Activated T-helper 1 cell treated with anti-CD3 and anti-CD28 coated beads, Interleukin-12 subunit alpha, Interleukin-12 subunit beta, Interleukin-2, Interleukin-4 antibody, amounts not matched to agents 30 ng/mL and 10 ng/mL and 1 ng/mL, durations not matched to agents 14 hours and 24 hours and 36 hours (primary cell): ENCODE data around the gene SSRP1. TPM values are rescaled to one million over a fixed set of nuclear protein-coding genes. Genes with fewer than 3 reads are reported as not detected.

Source experiments
- DNase-seq: peaks from one replicate; pipeline ENCODE4 v3.0.0; 2021; ENCODE audit warnings: low spot score
- H3K27ac Mint-ChIP-seq: one replicate; pipeline ENCODE4 v1.8.0; 2021; ENCODE audit warnings: mild to moderate bottlenecking, mixed read lengths
- H3K27me3 Mint-ChIP-seq: one replicate; pipeline ENCODE4 v1.8.0; 2022; ENCODE audit warnings: mild to moderate bottlenecking, moderate library complexity, mixed read lengths; ENCODE audit not compliant: insufficient read depth
- H3K36me3 Mint-ChIP-seq: one replicate; pipeline ENCODE4 v1.8.0; 2021; ENCODE audit warnings: low read depth, mixed read lengths
- H3K4me1 Mint-ChIP-seq: one replicate; pipeline ENCODE4 v1.8.0; 2021; ENCODE audit warnings: low read depth, mixed read lengths
- H3K4me3 Mint-ChIP-seq: one replicate; pipeline ENCODE4 v1.8.0; 2021; ENCODE audit warnings: mild to moderate bottlenecking, moderate library complexity, mixed read lengths
- H3K9me3 Mint-ChIP-seq: one replicate; pipeline ENCODE4 v1.8.0; 2021; ENCODE audit warnings: mixed read lengths
- intact Hi-C: fragments of 100-400 bp; cut with micrococcal nuclease; formaldehyde crosslinking; loops from one replicate; pipeline ENCODE4 v1.15.1; 2024
- total RNA-seq: library from RNA; stranded (reverse); gene quantifications from 2 replicates; pipeline ENCODE4 v1.2.3, GENCODE V29; 2022

The SSRP1 gene
- total RNA-seq, 1 donor from 2014 or later, result 239 TPM

DNA sequence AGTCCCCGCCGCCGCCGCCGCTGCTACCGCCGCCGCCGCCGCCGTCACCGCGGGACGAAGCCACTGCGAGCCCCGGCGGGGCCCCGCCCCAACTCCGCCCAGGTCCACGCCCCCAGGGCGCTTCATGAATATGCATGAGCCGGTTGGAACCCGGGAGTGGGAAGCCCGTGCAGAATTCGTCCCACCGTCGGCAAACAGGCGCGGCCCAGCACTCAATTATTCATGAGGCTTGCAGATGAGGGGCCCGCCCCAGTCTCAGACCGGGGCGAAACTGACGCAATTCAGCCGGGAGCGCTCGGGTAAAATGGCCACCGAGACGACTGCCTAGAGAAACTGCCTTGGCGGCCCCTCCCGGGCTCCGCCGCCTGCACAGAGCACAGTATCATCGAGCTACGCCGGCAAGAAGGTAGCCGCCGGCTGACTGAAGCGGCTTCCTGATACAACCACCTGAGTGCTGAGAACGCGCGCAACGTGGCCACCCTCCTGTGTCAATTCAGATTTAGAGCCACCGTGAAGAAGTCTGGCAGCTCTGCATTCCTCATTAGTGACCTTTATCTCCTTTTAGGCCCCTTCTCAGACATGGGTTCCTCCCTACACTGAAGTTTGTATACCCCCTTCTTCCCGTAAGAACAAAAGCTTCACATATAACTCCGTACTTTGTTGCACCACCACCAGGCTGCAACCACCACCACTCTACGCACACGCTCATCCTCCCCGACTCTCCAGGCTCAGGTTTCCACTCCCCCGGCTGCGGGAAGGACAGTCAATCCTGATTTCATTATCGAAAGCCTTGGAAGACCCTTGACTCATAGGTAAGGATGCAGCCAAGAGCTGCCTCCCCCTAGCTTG is 10.6 kb downstream of the SSRP1 start, which contains the start of gene TNKS1BP1:
Gene TNKS1BP1 (minus strand): TSS at position 67 of the 849 bp plus-strand sequence. CDS start 3,067 bp downstream, outside the sequence.
- H3K36me3 Mint-ChIP-seq, result peaks cover 45% of the 10 kb centered on the region
- intact Hi-C loops, result loop anchor here (1.0 to 5.0 kb wide), 6 partner anchors 10 to 1254 kb away; partner anchors contain the start of genes CLP1, SSRP1 and ZFP91
- peak within 1 kb of the TSS; percentile 85 for H3K4me3 Mint-ChIP-seq
- no peaks in the 10 kb centered on the region for H3K9me3 Mint-ChIP-seq
- peaks cover 57% of the 10 kb centered on the region for H3K4me1 Mint-ChIP-seq
- H3K27me3 Mint-ChIP-seq, result no peaks in the 10 kb centered on the region
- DNase-seq, result peak; percentile 86
- peak within 1 kb of the TSS; percentile 91 for H3K27ac Mint-ChIP-seq

- peaks cover 38% of the 10 kb centered on the region for H3K36me3 Mint-ChIP-seq
- no peak for DNase-seq
- H3K27me3 Mint-ChIP-seq, result no peaks in the 10 kb centered on the region
- H3K4me1 Mint-ChIP-seq, result peaks cover 50% of the 10 kb centered on the region
- H3K4me3 Mint-ChIP-seq, result peak overlapping the region; percentile 85
- no peaks in the 10 kb centered on the region for H3K9me3 Mint-ChIP-seq
- intact Hi-C loops, result loop anchor here (5.0 kb wide), 1 partner anchor 333 kb away; the partner anchor contains the start of gene CLP1
- peak overlapping the region; percentile 81 for H3K27ac Mint-ChIP-seq
Observed at GRCh38 chr11:57324154-57324885, 11.4 kb downstream of the SSRP1 start.

GRCh38 chr11:57323855-57324153 is 11.9 kb downstream of the SSRP1 start:
- Mint-ChIP-seq H3K36me3 (peaks cover 36% of the 10 kb centered on the region), H3K4me3 (peak overlapping the region; percentile 85), H3K27ac (peak overlapping the region; percentile 81), H3K9me3 (no peaks in the 10 kb centered on the region), H3K27me3 (no peaks in the 10 kb centered on the region), H3K4me1 (peaks cover 50% of the 10 kb centered on the region)
- no peak for DNase-seq
- intact Hi-C loops, result loop anchor here (5.0 kb wide), 1 partner anchor 333 kb away; the partner anchor contains the start of gene CLP1

DNA sequence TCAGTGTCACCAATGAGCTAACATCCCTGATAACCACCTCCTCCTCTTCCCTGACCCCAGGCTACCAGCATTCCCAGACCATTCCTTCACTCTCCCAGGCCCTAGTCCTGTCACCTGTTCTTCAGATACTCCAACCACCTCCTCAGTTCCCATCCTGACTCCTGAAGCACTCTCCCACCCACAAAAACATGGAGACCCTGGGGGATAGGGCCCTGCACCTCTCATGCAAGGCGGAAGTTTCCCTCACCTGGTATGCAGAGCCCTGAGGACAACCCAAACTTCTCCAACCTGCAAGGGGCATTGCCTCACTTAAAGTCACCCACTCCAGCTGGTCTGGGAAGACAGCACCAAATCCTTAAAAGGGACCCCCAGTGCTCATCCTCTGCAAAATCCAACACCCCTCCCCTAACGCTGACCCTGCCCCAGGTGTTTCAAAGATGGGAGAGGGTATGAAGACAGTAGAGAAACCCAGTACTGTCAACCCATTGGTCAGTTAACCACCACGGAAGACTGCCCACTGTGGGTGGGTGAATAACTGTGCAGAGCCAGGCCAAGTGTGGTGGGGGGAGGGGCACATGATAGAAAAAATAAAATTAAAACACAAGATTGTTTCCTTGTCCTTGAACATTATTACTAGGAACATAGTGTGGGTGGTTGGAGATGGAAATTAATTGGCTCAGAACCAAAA is 12.4 kb downstream of the SSRP1 start:
- no peaks in the 10 kb centered on the region for H3K27me3 Mint-ChIP-seq
- H3K27ac Mint-ChIP-seq, result no peak overlapping the region
- intact Hi-C loops, result loop anchor here (5.0 kb wide), 1 partner anchor 334 kb away; the partner anchor contains the start of gene CLP1
- peaks cover 50% of the 10 kb centered on the region for H3K4me1 Mint-ChIP-seq
- DNase-seq, result no peak
- H3K9me3 Mint-ChIP-seq, result no peaks in the 10 kb centered on the region
- peak overlapping the region; percentile 85 for H3K4me3 Mint-ChIP-seq
- peaks cover 34% of the 10 kb centered on the region for H3K36me3 Mint-ChIP-seq

DNA sequence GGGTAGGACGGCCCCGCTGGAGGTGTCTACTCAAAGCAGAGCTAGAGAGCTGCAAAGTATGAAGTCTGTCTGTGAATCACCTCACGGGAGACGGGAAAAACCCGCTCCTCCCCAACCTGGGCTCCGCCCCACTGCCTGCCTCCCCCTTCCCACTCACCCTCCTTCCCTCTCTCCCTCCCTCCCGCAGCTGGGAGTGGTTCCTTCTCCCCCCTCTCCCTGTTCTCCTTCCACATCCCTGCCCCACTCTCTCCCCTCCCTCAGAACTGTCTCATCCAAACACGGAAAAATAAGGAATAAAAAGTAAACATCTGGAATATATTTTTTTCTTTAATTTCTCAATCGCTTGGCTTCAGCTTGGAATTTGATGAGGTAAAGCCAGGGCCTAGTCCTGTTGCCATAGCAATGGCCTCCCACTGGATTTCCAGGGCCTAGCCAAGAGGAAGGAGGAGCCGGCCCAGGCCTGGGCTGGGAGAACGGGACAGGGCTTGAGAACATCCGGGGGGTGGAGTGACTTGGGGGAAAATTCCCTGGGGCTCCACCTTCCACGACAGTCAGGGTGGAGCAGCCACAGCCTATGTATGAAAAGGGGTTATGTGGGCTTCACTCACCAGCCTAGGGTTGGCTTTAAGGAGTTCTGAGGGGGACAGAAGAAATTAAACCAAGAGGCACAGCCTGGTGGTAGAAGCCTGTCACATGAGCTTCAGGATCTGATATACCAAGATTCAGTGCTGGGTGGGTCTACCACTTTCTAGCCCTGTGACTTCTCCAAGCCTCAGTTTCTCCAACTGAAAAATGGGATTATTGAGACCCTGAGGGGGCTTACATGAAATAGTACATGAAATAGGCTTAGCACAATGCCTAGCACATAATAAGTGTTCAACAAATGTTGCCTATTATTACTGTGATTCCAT is 13.2 kb downstream of the SSRP1 start:
- Mint-ChIP-seq H3K9me3 (no peaks in the 10 kb centered on the region), H3K27ac (no peak overlapping the region), H3K27me3 (no peaks in the 10 kb centered on the region), H3K4me1 (peaks cover 50% of the 10 kb centered on the region), H3K4me3 (peak overlapping the region; percentile 85), H3K36me3 (peaks cover 29% of the 10 kb centered on the region)
- no peak for DNase-seq
- intact Hi-C loops, result loop anchor here (5.0 kb wide), 1 partner anchor 335 kb away; the partner anchor contains the start of gene CLP1

DNA sequence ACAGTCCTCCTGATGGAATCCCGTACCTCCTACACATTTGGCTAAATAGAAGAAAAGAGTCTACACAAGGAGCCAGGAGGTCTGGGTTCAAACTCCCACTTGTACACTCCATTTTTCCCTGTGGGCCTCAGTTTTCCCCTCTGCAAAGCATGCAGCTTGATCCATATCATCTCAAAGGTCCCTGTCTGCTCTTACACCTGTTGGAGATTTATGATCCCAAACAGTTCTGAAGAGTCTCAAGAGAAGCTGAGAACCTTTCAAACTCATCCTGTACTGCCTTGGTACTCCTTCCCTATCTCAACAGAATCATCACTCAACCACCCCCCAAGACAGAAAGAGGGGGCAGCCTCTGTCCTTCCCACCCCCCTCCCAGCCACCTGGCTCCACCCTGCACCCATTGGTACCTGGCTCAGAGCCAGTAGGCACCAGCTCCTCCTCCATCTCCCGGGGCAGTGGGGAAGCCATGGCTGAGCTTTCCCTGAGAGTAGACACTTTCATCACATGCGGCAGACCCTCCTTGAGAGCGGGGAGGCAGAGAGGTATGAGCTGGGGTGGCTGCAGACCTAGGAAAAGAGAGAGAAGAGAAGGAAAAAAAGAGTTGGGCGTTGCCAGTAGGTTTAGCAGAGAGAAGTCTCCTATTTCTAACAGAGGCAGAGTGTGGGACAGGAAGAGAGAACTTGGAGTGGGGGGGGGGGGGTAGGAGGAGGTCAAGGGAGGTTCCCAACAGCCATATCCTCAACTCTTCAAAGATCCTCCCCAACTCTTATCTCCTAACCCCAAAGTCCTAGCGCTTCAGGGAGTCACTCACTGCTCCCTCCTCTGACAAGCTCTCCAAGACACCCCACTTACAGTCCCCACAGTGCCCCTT is 14.1 kb downstream of the SSRP1 start:
- Mint-ChIP-seq H3K9me3 (no peaks in the 10 kb centered on the region), H3K36me3 (peaks cover 20% of the 10 kb centered on the region), H3K27ac (peak overlapping the region; percentile 15), H3K4me3 (peak overlapping the region; percentile 50), H3K27me3 (no peaks in the 10 kb centered on the region), H3K4me1 (peaks cover 46% of the 10 kb centered on the region)
- intact Hi-C loops, result loop anchor here (5.0 kb wide), 1 partner anchor 336 kb away; the partner anchor contains the start of gene CLP1
- DNase-seq, result no peak

GRCh38 chr11:57320719-57321387 is 14.8 kb downstream of the SSRP1 start:
- H3K9me3 Mint-ChIP-seq, result no peaks in the 10 kb centered on the region
- H3K27ac Mint-ChIP-seq, result no peak overlapping the region
- intact Hi-C loops, result loop anchor here (5.0 kb wide), 1 partner anchor 336 kb away; the partner anchor contains the start of gene CLP1

GRCh38 chr11:57320067-57320718 is 15.5 kb downstream of the SSRP1 start:
- intact Hi-C loops, result loop anchor here (5.0 kb wide), 1 partner anchor 337 kb away; the partner anchor contains the start of gene CLP1
- no peak for DNase-seq
- no peaks in the 10 kb centered on the region for H3K9me3 Mint-ChIP-seq
- H3K4me3 Mint-ChIP-seq, result no peak overlapping the region
- H3K27ac Mint-ChIP-seq, result no peak overlapping the region
- H3K4me1 Mint-ChIP-seq, result peaks cover 32% of the 10 kb centered on the region
- no peaks in the 10 kb centered on the region for H3K27me3 Mint-ChIP-seq
- H3K36me3 Mint-ChIP-seq, result peaks cover 8% of the 10 kb centered on the region

More at GRCh38 chr11:57320719-57321387, 14.8 kb downstream of the SSRP1 start:
- DNase-seq, result no peak
- peaks cover 14% of the 10 kb centered on the region for H3K36me3 Mint-ChIP-seq
- H3K4me3 Mint-ChIP-seq, result no peak overlapping the region
- H3K27me3 Mint-ChIP-seq, result no peaks in the 10 kb centered on the region
- peaks cover 39% of the 10 kb centered on the region for H3K4me1 Mint-ChIP-seq

DNA sequence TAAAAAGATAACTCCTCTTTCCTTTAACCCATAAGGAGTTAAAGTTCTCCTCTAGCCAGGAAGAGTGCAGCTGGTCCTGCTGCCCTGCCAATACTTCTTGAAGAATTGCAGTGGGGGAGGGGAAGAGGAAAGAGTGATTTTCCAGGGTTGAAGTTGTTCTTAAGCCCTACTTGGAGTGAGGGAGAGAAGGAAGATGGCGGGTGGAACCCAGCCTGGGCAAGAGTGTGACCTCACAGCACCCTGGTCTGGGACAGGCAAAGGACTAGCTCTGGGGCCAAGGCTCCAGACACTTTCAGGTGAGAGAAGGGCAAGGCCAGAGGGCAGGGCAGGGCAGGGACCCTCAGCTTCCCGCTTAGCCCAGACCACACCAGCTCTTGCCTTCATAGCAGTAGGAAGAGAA is 17.5 kb downstream of the SSRP1 start:
- intact Hi-C loops, result no loop called here
- Mint-ChIP-seq H3K27ac (no peak overlapping the region), H3K4me1 (peaks cover 21% of the 10 kb centered on the region), H3K36me3 (peaks cover 10% of the 10 kb centered on the region), H3K27me3 (no peaks in the 10 kb centered on the region), H3K4me3 (no peak overlapping the region), H3K9me3 (no peaks in the 10 kb centered on the region)
- no peak for DNase-seq

GRCh38 chr11:57316017-57316416 is 19.7 kb downstream of the SSRP1 start:
- Mint-ChIP-seq H3K27ac (no peak overlapping the region), H3K27me3 (no peaks in the 10 kb centered on the region), H3K9me3 (no peaks in the 10 kb centered on the region), H3K4me1 (peaks cover 9% of the 10 kb centered on the region), H3K36me3 (peaks cover 13% of the 10 kb centered on the region), H3K4me3 (no peak overlapping the region)
- DNase-seq, result no peak
- intact Hi-C loops, result no loop called here
